ENCODE measurements around the gene TCF4. TPM values are rescaled to one million over a fixed set of nuclear protein-coding genes. Genes with fewer than 3 reads are reported as not detected.

The TCF4 gene
- total RNA-seq, 1 donor from 2014 or later: 175 TPM

GRCh38 chr18:55240978-55241377 is 347.0 kb downstream of the TCF4 start:
- Mint-ChIP-seq H3K27me3 (ENCODE audit: unreplicated experiment) (peaks cover 1% of the 10 kb centered on the region), H3K36me3 (ENCODE audit: low read depth, unreplicated experiment) (peaks cover 16% of the 10 kb centered on the region), H3K4me3 (ENCODE audit: unreplicated experiment) (no peak overlapping the region), H3K27ac (ENCODE audit: unreplicated experiment) (no peak overlapping the region), H3K9me3 (ENCODE audit: unreplicated experiment) (no peaks in the 10 kb centered on the region), H3K4me1 (ENCODE audit: unreplicated experiment) (no peaks in the 10 kb centered on the region)
- no peak for DNase-seq (ENCODE audit: low spot score)
- TF ChIP-seq, protein P1, sequence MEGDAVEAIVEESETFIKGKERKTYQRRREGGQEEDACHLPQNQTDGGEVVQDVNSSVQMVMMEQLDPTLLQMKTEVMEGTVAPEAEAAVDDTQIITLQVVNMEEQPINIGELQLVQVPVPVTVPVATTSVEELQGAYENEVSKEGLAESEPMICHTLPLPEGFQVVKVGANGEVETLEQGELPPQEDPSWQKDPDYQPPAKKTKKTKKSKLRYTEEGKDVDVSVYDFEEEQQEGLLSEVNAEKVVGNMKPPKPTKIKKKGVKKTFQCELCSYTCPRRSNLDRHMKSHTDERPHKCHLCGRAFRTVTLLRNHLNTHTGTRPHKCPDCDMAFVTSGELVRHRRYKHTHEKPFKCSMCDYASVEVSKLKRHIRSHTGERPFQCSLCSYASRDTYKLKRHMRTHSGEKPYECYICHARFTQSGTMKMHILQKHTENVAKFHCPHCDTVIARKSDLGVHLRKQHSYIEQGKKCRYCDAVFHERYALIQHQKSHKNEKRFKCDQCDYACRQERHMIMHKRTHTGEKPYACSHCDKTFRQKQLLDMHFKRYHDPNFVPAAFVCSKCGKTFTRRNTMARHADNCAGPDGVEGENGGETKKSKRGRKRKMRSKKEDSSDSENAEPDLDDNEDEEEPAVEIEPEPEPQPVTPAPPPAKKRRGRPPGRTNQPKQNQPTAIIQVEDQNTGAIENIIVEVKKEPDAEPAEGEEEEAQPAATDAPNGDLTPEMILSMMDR (IDR thresholded peaks at IDR 0.05; ENCODE audit: unreplicated experiment): no peak

DNA sequence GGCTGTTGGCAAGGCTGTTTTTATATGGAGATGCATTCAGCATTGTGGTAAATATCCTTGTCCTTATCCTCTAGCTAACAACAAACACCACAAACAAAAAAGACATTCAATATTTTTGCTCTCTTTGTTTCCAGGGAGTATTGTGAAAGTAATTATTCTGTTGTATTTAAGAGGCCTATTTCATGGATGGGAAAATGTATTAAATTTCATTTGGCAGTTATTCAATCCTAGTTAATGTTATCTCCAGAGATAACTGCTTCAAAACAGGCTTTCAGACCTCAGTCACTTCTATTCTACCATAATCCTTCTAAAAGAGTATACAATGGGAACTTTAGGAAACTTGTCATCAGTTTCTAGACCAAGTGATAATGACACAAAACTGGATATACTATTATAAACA is 348.3 kb downstream of the TCF4 start:
- DNase-seq (ENCODE audit: low spot score): no peak
- no peak overlapping the region for H3K4me3 Mint-ChIP-seq (ENCODE audit: unreplicated experiment)
- no peak overlapping the region for H3K27ac Mint-ChIP-seq (ENCODE audit: unreplicated experiment)
- peaks cover 11% of the 10 kb centered on the region for H3K36me3 Mint-ChIP-seq (ENCODE audit: low read depth, unreplicated experiment)
- TF ChIP-seq, protein P1 (IDR thresholded peaks at IDR 0.05; ENCODE audit: unreplicated experiment): no peak
- peaks cover 2% of the 10 kb centered on the region for H3K4me1 Mint-ChIP-seq (ENCODE audit: unreplicated experiment)
- H3K27me3 Mint-ChIP-seq (ENCODE audit: unreplicated experiment): peaks cover 1% of the 10 kb centered on the region
- H3K9me3 Mint-ChIP-seq (ENCODE audit: unreplicated experiment): no peaks in the 10 kb centered on the region

DNA sequence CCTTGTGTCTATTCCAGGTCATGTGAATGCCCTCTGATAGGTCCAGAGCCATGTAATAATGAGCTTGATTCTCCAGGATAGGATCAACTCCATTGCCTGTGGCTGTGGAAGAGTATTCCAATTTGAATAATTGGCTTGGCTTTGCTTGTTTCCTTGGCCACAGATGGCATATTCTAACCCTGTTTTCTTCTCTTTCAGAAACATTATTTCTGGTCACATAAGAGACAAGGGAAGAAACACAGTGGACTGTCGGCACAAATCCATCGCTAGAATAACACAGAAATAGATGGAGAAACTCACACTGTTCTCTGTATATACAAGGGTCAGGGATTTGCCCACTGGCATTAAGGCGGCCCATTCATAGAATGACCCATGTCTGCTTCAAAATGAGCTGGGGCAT is 350.3 kb downstream of the TCF4 start:
- peaks cover 1% of the 10 kb centered on the region for H3K27me3 Mint-ChIP-seq (ENCODE audit: unreplicated experiment)
- no peak overlapping the region for H3K4me3 Mint-ChIP-seq (ENCODE audit: unreplicated experiment)
- TF ChIP-seq, protein P1 (IDR thresholded peaks at IDR 0.05; ENCODE audit: unreplicated experiment): no peak
- no peak for DNase-seq (ENCODE audit: low spot score)
- H3K4me1 Mint-ChIP-seq (ENCODE audit: unreplicated experiment): peaks cover 3% of the 10 kb centered on the region
- peaks cover 11% of the 10 kb centered on the region for H3K36me3 Mint-ChIP-seq (ENCODE audit: low read depth, unreplicated experiment)
- no peak overlapping the region for H3K27ac Mint-ChIP-seq (ENCODE audit: unreplicated experiment)
- no peaks in the 10 kb centered on the region for H3K9me3 Mint-ChIP-seq (ENCODE audit: unreplicated experiment)

DNA sequence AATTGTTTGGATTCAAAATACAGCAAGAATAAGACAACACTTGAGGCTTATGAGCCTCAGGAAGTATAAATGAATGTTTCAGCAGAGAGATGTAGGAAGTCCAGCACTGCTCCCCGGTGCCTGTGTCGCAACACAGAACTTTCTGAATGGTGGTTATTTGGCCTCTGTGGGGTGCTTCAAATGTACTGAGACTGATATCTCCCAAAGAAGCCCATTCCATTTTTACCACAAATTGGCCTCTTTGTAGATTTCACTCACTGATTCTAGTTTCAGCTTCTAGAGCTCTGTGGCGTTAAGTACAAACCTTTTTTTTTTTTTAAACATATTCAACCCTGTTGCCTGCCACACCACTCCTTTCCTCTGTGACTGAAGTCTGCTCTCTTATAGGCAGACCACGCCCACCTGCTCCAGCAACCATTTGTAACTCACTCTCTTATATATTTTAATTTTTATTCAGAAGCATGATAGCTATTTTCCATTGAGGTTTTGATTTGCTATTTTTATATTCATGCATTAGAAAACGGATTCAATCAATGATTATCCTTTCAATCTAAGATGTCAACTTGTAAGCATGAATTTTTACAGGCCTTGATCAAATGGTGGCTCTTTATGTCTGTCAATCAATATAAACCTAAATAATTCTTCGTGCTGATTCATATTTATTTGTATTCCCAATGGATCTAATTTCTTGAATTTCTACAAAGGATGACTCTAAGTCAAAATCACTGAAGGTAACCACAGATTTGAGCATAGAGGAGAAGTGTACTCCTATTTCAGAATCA is 351.7 kb downstream of the TCF4 start:
- TF ChIP-seq, protein P1 (IDR thresholded peaks at IDR 0.05; ENCODE audit: unreplicated experiment): no peak
- no peak overlapping the region for H3K27ac Mint-ChIP-seq (ENCODE audit: unreplicated experiment)
- H3K4me1 Mint-ChIP-seq (ENCODE audit: unreplicated experiment): peaks cover 3% of the 10 kb centered on the region
- no peak overlapping the region for H3K4me3 Mint-ChIP-seq (ENCODE audit: unreplicated experiment)
- no peak for DNase-seq (ENCODE audit: low spot score)
- no peaks in the 10 kb centered on the region for H3K27me3 Mint-ChIP-seq (ENCODE audit: unreplicated experiment)
- no peaks in the 10 kb centered on the region for H3K9me3 Mint-ChIP-seq (ENCODE audit: unreplicated experiment)
- H3K36me3 Mint-ChIP-seq (ENCODE audit: low read depth, unreplicated experiment): peaks cover 10% of the 10 kb centered on the region

- no peak for DNase-seq (ENCODE audit: low spot score)
- TF ChIP-seq, protein P1 (IDR thresholded peaks at IDR 0.05; ENCODE audit: unreplicated experiment): no peak
- Mint-ChIP-seq H3K27ac (ENCODE audit: unreplicated experiment) (no peak overlapping the region), H3K9me3 (ENCODE audit: unreplicated experiment) (no peaks in the 10 kb centered on the region), H3K4me1 (ENCODE audit: unreplicated experiment) (peaks cover 3% of the 10 kb centered on the region), H3K27me3 (ENCODE audit: unreplicated experiment) (no peaks in the 10 kb centered on the region), H3K4me3 (ENCODE audit: unreplicated experiment) (no peak overlapping the region), H3K36me3 (ENCODE audit: low read depth, unreplicated experiment) (peaks cover 20% of the 10 kb centered on the region)
Observed at GRCh38 chr18:55235094-55235461, 352.9 kb downstream of the TCF4 start.

Measured in endothelial cell (in vitro differentiated cells).